ENCODE results near the gene KRT72. TPM values are rescaled to one million over a fixed set of nuclear protein-coding genes. Genes with fewer than 3 reads are reported as not detected.

The KRT72 gene
- total and polyA plus RNA-seq, 2 experiments from 2014 or later, result not detected

GRCh38 chr12:52606096-52606495, 4.8 kb upstream of the KRT72 start (continued):
- no peak for TF ChIP-seq CTCF (conservative IDR thresholded peaks at IDR 0.05; ENCODE audit: low read depth in 2 of 2)
- no peak for TF ChIP-seq STAT1 (IDR thresholded peaks at IDR 0.05; ENCODE audit: unreplicated experiment)
- no peak for TF ChIP-seq REST (IDR thresholded peaks at IDR 0.05; ENCODE audit: unreplicated experiment)
- no peak for TF ChIP-seq EZH2 (IDR thresholded peaks at IDR 0.05; ENCODE audit: low read depth, unreplicated experiment)
- TF ChIP-seq JUNB (IDR thresholded peaks at IDR 0.05; ENCODE audit: unreplicated experiment), result no peak
- TF ChIP-seq ZNF331 (CRISPR knock-in tag; IDR thresholded peaks at IDR 0.05; ENCODE audit: low read depth), result no peak
- TF ChIP-seq ETS1 (IDR thresholded peaks at IDR 0.05), result no peak
- no peak for TF ChIP-seq CREB1 (CRISPR knock-in tag; IDR thresholded peaks at IDR 0.05; ENCODE audit: low read depth)

- Histone ChIP-seq H3K9me2 (ENCODE audit: insufficient read depth) (0 out of 2 replicates have a peak, but pooled peaks cover 5% of the 10 kb centered on the region), H3F3A (replicated peaks; ENCODE audit: low read depth) (no peaks in the 10 kb centered on the region), H3K4me2 (no peak overlapping the region), H3K4me1 (ENCODE audit: insufficient read depth) (no peaks in the 10 kb centered on the region), H2AFZ (no peak overlapping the region), H3K36me3 (ENCODE audit: insufficient read depth) (no peaks in the 10 kb centered on the region), H4K20me1 (replicated peaks; ENCODE audit: insufficient read depth) (no peaks in the 10 kb centered on the region), H3K27ac (ENCODE audit: low read depth) (no peak overlapping the region), H3K27me3 (ENCODE audit: insufficient read depth) (peaks cover 19% of the 10 kb centered on the region), H3K4me3 (no peak overlapping the region), H3K79me2 (replicated peaks; ENCODE audit: insufficient read depth) (no peaks in the 10 kb centered on the region)
- Mint-ChIP-seq H3K9me3 (no peaks in the 10 kb centered on the region; the same call in 2 of the 3 replicates), H3K27ac (no peak overlapping the region), H3K27me3 (ENCODE audit: insufficient read depth, low read depth, poor library complexity) (peaks cover 6% of the 10 kb centered on the region), H3K36me3 (ENCODE audit: low read depth) (no peaks in the 10 kb centered on the region), H3K4me1 (no peaks in the 10 kb centered on the region), H3K4me3 (no peak overlapping the region)
- DNase-seq (ENCODE audit: low spot score), result no peak
- ATAC-seq, result no peak
- TF ChIP-seq ZNF331 (CRISPR knock-in tag; IDR thresholded peaks at IDR 0.05; ENCODE audit: low read depth), result no peak
- no peak for TF ChIP-seq ETS1 (IDR thresholded peaks at IDR 0.05)
- TF ChIP-seq EZH2 (IDR thresholded peaks at IDR 0.05; ENCODE audit: low read depth, unreplicated experiment), result no peak
- no peak for TF ChIP-seq EZH2phosphoT487 (IDR thresholded peaks at IDR 0.05; ENCODE audit: unreplicated experiment)
- TF ChIP-seq REST (IDR thresholded peaks at IDR 0.05; ENCODE audit: unreplicated experiment), result no peak
- no peak for TF ChIP-seq POLR2AphosphoS5 (IDR thresholded peaks at IDR 0.05; ENCODE audit: low read depth)
- no peak for TF ChIP-seq CREB1 (CRISPR knock-in tag; IDR thresholded peaks at IDR 0.05; ENCODE audit: low read depth)
- no peak for TF ChIP-seq JUNB (IDR thresholded peaks at IDR 0.05; ENCODE audit: unreplicated experiment)
- no peak for TF ChIP-seq CTCF (conservative IDR thresholded peaks at IDR 0.05; ENCODE audit: low read depth in 2 of 2)
- TF ChIP-seq NANOG (IDR thresholded peaks at IDR 0.05; ENCODE audit: borderline replicate concordance), result no peak
Measured at GRCh38 chr12:52605542-52605941, 4.3 kb upstream of the KRT72 start.

Data from GM23338 (cell line).